Measurements from ENCODE around the gene NFIX.

GRCh38 chr19:13037161-13037560 is 41.9 kb downstream of the NFIX start:
- TF ChIP-seq CTCF (optimal IDR thresholded peaks at IDR 0.05 in 1 of 3, IDR thresholded peaks at IDR 0.05 in 1 of 3, conservative IDR thresholded peaks at IDR 0.05 in 1 of 3; ENCODE audit: extremely low read depth in 1 of 3, insufficient read depth in 2 of 3, low read length in 3 of 3): no peak
- TF ChIP-seq EZH2 (IDR thresholded peaks at IDR 0.05; ENCODE audit: low read length): no peak
